IMR-90 (cell line): ENCODE data around the gene STAT4. TPM values are rescaled to one million over a fixed set of nuclear protein-coding genes. Genes with fewer than 3 reads are reported as not detected.

Experiments
- ATAC-seq: fragments of 200-7000 bp; cut with Tn5 transposase; 2 replicates; pipeline ENCODE4 v1.9.1; 2020; ENCODE audit warnings: low read depth, mild to moderate bottlenecking, moderate library complexity
- BruUV-seq: library from RNA; stranded (reverse); fragments of 400-500 nt; replicated peaks from 2 replicates; lab custom pipeline; 2021; lab: Mats Ljungman, UMichigan
- CTCF ChIA-PET: fragments of 300-600 bp; formaldehyde crosslinking; extraction: SDS; loops from one replicate; lab custom pipeline; 2021; ENCODE audit warnings: antibody characterized with exemption; lab: Yijun Ruan, JAX
- POLR2A ChIA-PET: fragments of 300-600 bp; sonication (Branson Sonifier 250); formaldehyde crosslinking; loops from one replicate; lab custom pipeline; 2022; ENCODE audit warnings: antibody characterized with exemption; ENCODE audit not compliant: unreplicated experiment; lab: Charles Lee
- DNase-seq: peaks from one replicate; pipeline ENCODE4 v3.0.0; 2013
- H2AFZ ChIP-seq: replicated peaks from 2 replicates; pipeline ENCODE3; 2013; ENCODE audit warnings: low read length, mild to moderate bottlenecking; ENCODE audit not compliant: poor library complexity
- H2AK5ac ChIP-seq: 2 replicates; pipeline ENCODE4 v1.6.1; 2013; ENCODE audit warnings: low read depth, low read length, inconsistent platforms
- H2AK9ac ChIP-seq: replicated peaks from 2 replicates; pipeline ENCODE3; 2013; ENCODE audit warnings: mild to moderate bottlenecking, low read depth, low read length, moderate library complexity; ENCODE audit not compliant: poor library complexity
- H2BK120ac ChIP-seq: 2 replicates; pipeline ENCODE4 v1.6.1; 2013; ENCODE audit warnings: low read depth, low read length, inconsistent platforms
- H2BK15ac ChIP-seq: 3 replicates; pipeline ENCODE4 v1.6.1; 2013; ENCODE audit warnings: low read depth, low read length, inconsistent platforms
- H2BK20ac ChIP-seq: 2 replicates; pipeline ENCODE4 v1.6.1; 2013; ENCODE audit warnings: low read depth, mild to moderate bottlenecking, inconsistent platforms, low read length, moderate library complexity
- H2BK5ac ChIP-seq: 2 replicates; pipeline ENCODE4 v1.6.1; 2013; ENCODE audit warnings: mild to moderate bottlenecking, low read depth, low read length, inconsistent platforms; ENCODE audit not compliant: poor library complexity, severe bottlenecking
- H3K14ac ChIP-seq: replicated peaks from 2 replicates; pipeline ENCODE4 v1.6.1; 2013; ENCODE audit warnings: low read depth, low read length, inconsistent platforms
- H3K18ac ChIP-seq: 2 replicates; pipeline ENCODE4 v1.6.1; 2013; ENCODE audit warnings: low read depth, low read length, control low read depth
- H3K23ac ChIP-seq: 2 replicates; pipeline ENCODE4 v1.6.1; 2013; ENCODE audit warnings: low read depth, low read length, inconsistent platforms
- H3K27ac ChIP-seq: 2 replicates; pipeline ENCODE4 v1.5.1; 2013; ENCODE audit warnings: mild to moderate bottlenecking, control low read depth, low read length; ENCODE audit not compliant: insufficient read depth
- H3K27me3 ChIP-seq: 2 replicates; pipeline ENCODE4 v1.6.1; 2013; ENCODE audit warnings: low read length; ENCODE audit not compliant: control insufficient read depth, insufficient read depth
- H3K36me3 ChIP-seq: 2 replicates; pipeline ENCODE4 v1.6.1; 2013; ENCODE audit warnings: low read length, mixed read lengths; ENCODE audit not compliant: control insufficient read depth, insufficient read depth
- H3K4ac ChIP-seq: 2 replicates; pipeline ENCODE4 v1.6.1; 2013; ENCODE audit warnings: low read depth, low read length, inconsistent platforms
- H3K4me1 ChIP-seq: 2 replicates; pipeline ENCODE4 v1.6.1; 2013; ENCODE audit warnings: low read length, mixed read lengths; ENCODE audit not compliant: control insufficient read depth, insufficient read depth
- H3K4me2 ChIP-seq: 2 replicates; pipeline ENCODE4 v1.6.1; 2013; ENCODE audit warnings: low read depth, mild to moderate bottlenecking, control low read depth, low read length, moderate library complexity
- H3K4me3 ChIP-seq: 2 replicates; pipeline ENCODE4 v1.5.1; 2013; ENCODE audit warnings: low read depth, mild to moderate bottlenecking, control low read depth, low read length, moderate library complexity; ENCODE audit not compliant: insufficient read depth
- H3K56ac ChIP-seq: 2 replicates; pipeline ENCODE4 v1.6.1; 2013; ENCODE audit warnings: low read length, inconsistent platforms; ENCODE audit not compliant: insufficient read depth; ENCODE audit errors: extremely low read depth
- H3K79me1 ChIP-seq, 2 experiments: 2 replicates each; pipeline ENCODE4 v1.6.1; 2013; ENCODE audit warnings: low read length in 2 of 2, inconsistent platforms in 1 of 2, low read depth in 1 of 2
- H3K9ac ChIP-seq: 2 replicates; pipeline ENCODE4 v1.6.1; 2013; ENCODE audit warnings: low read depth, low read length, control low read depth
- H3K9me1 ChIP-seq: 2 replicates; pipeline ENCODE4 v1.6.1; 2013; ENCODE audit warnings: low read length, inconsistent platforms; ENCODE audit not compliant: insufficient read depth
- H3K9me3 ChIP-seq: 2 replicates; pipeline ENCODE4 v1.6.1; 2013; ENCODE audit warnings: low read length; ENCODE audit not compliant: control insufficient read depth, insufficient read depth
- H4K20me1 ChIP-seq: 2 replicates; pipeline ENCODE4 v1.6.1; 2013; ENCODE audit warnings: low read length, inconsistent platforms; ENCODE audit not compliant: insufficient read depth
- H4K5ac ChIP-seq: 2 replicates; pipeline ENCODE4 v1.6.1; 2013; ENCODE audit warnings: mild to moderate bottlenecking, low read depth, low read length, control low read depth
- H4K8ac ChIP-seq, 2 experiments: 2 replicates each; pipeline ENCODE4 v1.6.1; 2013; ENCODE audit warnings: low read depth in 2 of 2, low read length in 2 of 2, control low read depth in 1 of 2, inconsistent platforms in 1 of 2
- H4K91ac ChIP-seq: 2 replicates; pipeline ENCODE4 v1.6.1; 2013; ENCODE audit warnings: low read depth, low read length, inconsistent platforms; ENCODE audit not compliant: insufficient read depth
- CEBPB ChIP-seq: IDR thresholded peaks from 2 replicates; pipeline ENCODE4 v1.6.1; 2012; ENCODE audit warnings: low read depth, low read length, improper control_type of control experiment
- CHD1 ChIP-seq: IDR thresholded peaks from 2 replicates; pipeline ENCODE4 v1.6.1; 2012; ENCODE audit warnings: low read depth, low read length, improper control_type of control experiment
- CTCF ChIP-seq: conservative IDR thresholded peaks from 2 replicates; pipeline ENCODE4 v1.5.1; 2012; ENCODE audit warnings: mild to moderate bottlenecking, low read depth, low read length, improper control_type of control experiment
- MAFK ChIP-seq: IDR thresholded peaks from 2 replicates; pipeline ENCODE4 v1.6.1; 2012; ENCODE audit warnings: low read depth, low read length, improper control_type of control experiment
- MAZ ChIP-seq: IDR thresholded peaks from 2 replicates; pipeline ENCODE4 v1.6.1; 2012; ENCODE audit warnings: low read depth, mild to moderate bottlenecking, low read length, improper control_type of control experiment, moderate library complexity, borderline replicate concordance
- MXI1 ChIP-seq: IDR thresholded peaks from 2 replicates; pipeline ENCODE4 v1.6.1; 2012; ENCODE audit warnings: low read depth, mild to moderate bottlenecking, low read length, moderate library complexity, borderline replicate concordance
- POLR2A ChIP-seq: IDR thresholded peaks from 2 replicates; pipeline ENCODE4 v1.6.1; 2012; ENCODE audit warnings: mild to moderate bottlenecking, low read depth, low read length
- RCOR1 ChIP-seq: IDR thresholded peaks from 2 replicates; pipeline ENCODE4 v1.6.1; 2012; ENCODE audit warnings: mild to moderate bottlenecking, low read length, improper control_type of control experiment; ENCODE audit not compliant: insufficient replicate concordance
- WGBS, 2 experiments: methylation state at CpG; one replicate each; pipeline versions ENCODE4 v1.1.5 to v1.1.7; 2013; ENCODE audit warnings: missing lambda C conversion rate in 2 of 2; ENCODE audit not compliant: insufficient read length in 1 of 2; ENCODE audit errors: extremely low coverage in 2 of 2; 5-methylcytosine and 5-hydroxymethylcytosine counted together
- dilution Hi-C: fragments of 300-500 bp; cut with HindIII; formaldehyde crosslinking; loops from one replicate; pipeline ENCODE4 v1.14.3; 2018; ENCODE audit warnings: low sequenced_read_pairs; ENCODE audit not compliant: unreplicated experiment
- in situ Hi-C: fragments of 300-500 bp; cut with MboI; formaldehyde crosslinking; loops from 3 replicates; pipeline ENCODE4 v1.14.3; 2019; ENCODE audit warnings: low sequenced_read_pairs, inconsistent platforms, mixed read lengths
- intact Hi-C: fragments of 100-400 bp; cut with micrococcal nuclease; formaldehyde crosslinking; loops from 2 replicates; pipeline ENCODE4 v1.10.0; 2022
- polyA plus RNA-seq, 3 experiments: library from polyadenylated mRNA; depleted of rRNA; stranded (reverse); fragments of >200 nt; gene quantifications; 2 replicates each; pipeline ENCODE4 v1.2.3, GENCODE V29; 2012; ENCODE audit warnings: low replicate concordance in 1 of 3
- total RNA-seq: library from RNA; depleted of rRNA; stranded (reverse); fragments of >200 nt; gene quantifications from 2 replicates; pipeline ENCODE4 v1.2.3, GENCODE V29; 2012

Gene STAT4
- total and polyA plus RNA-seq, 2 of the 4 experiments (the other 2 are of a cell fraction): 0.36 to 0.48 TPM

- Histone ChIP-seq H3K79me1 (peaks cover 10 to 19% of the 10 kb centered on the region in 2 experiments), H2AK5ac (no peak overlapping the region), H3K9me1 (peaks cover 2% of the 10 kb centered on the region; the same call in 1 of the 2 replicates), H2BK15ac (no peak overlapping the region), H2BK120ac (no peak overlapping the region), H3K36me3 (peaks cover 59% of the 10 kb centered on the region), H2BK5ac (no peak overlapping the region), H4K20me1 (0 out of 2 replicates have a peak, but pooled peaks cover 4% of the 10 kb centered on the region), H3K4ac (no peak overlapping the region), H2AK9ac (no peak overlapping the region), H3K4me2 (no peak overlapping the region), H3K27ac (no peak overlapping the region), H4K5ac (no peak overlapping the region), H3K18ac (no peak overlapping the region), H2AFZ (no peak overlapping the region), H3K9me3 (no peaks in the 10 kb centered on the region), H3K27me3 (no peaks in the 10 kb centered on the region), H3K4me1 (no peaks in the 10 kb centered on the region), H3K56ac (no peak overlapping the region), H3K14ac (no peak overlapping the region), H3K9ac (no peak overlapping the region), H3K23ac (no peak overlapping the region; the same call in 1 of the 2 replicates), H2BK20ac (no peak overlapping the region), H4K91ac (no peak overlapping the region), H4K8ac (no peak overlapping the region), H3K4me3 (no peak overlapping the region)
- no TSS peak for BruUV-seq
- TF ChIP-seq CHD1 (no peak), MXI1 (no peak), CTCF (no peak), MAFK (no peak), POLR2A (no peak), RCOR1 (no peak), CEBPB (no peak), MAZ (no peak)
- ChIA-PET CTCF (no interaction called here), POLR2A (no interaction called here)
- no CpG with 5 or more reads among the region's 8 CpGs for WGBS, 2 experiments
- intact Hi-C loops: no loop called here
- dilution Hi-C loops: no loop called here
- no peak for ATAC-seq
- in situ Hi-C loops: no loop called here
- DNase-seq: no peak
These were observed 153.2 kb downstream of the STAT4 start for GRCh38 chr2:190997526-190998113.
